HG03159 (cell line): ENCODE measurements around the gene KCNT1.

Experiments
- ATAC-seq: cut with Tn5 transposase; IDR thresholded peaks from one replicate; pipeline ENCODE4 v1.9.1; 2021; ENCODE audit warnings: mild to moderate bottlenecking, moderate library complexity; ENCODE audit not compliant: unreplicated experiment

KCNT1 gene

GRCh38 chr9:135794057-135794335 is 92.0 kb downstream of the KCNT1 start:
- no peak for ATAC-seq

GRCh38 chr9:135794361-135794885 is 92.4 kb downstream of the KCNT1 start:
- ATAC-seq, result no peak

- no peak for ATAC-seq
Measured at GRCh38 chr9:135795391-135795790, 93.4 kb downstream of the KCNT1 start.

- no peak for ATAC-seq
Measured at GRCh38 chr9:135796784-135797485, 95.0 kb downstream of the KCNT1 start.

- ATAC-seq, result no peak
Measured at GRCh38 chr9:135797507-135798262, 95.7 kb downstream of the KCNT1 start.

- ATAC-seq, result no peak
Measured at GRCh38 chr9:135798263-135798585, 96.2 kb downstream of the KCNT1 start.

- no peak for ATAC-seq
Measured at GRCh38 chr9:135799261-135799660, 97.3 kb downstream of the KCNT1 start.

GRCh38 chr9:135801070-135801469 is 99.1 kb downstream of the KCNT1 start:
- ATAC-seq, result no peak

GRCh38 chr9:135802876-135803419 is 101.0 kb downstream of the KCNT1 start:
- ATAC-seq, result no peak

GRCh38 chr9:135803441-135803840 is 101.5 kb downstream of the KCNT1 start:
- no peak for ATAC-seq

- no peak for ATAC-seq
Measured at GRCh38 chr9:135804581-135805421, 102.8 kb downstream of the KCNT1 start.

- ATAC-seq, result no peak
Measured at GRCh38 chr9:135805422-135806022, 103.5 kb downstream of the KCNT1 start.

- no peak for ATAC-seq
Measured at GRCh38 chr9:135809166-135809565, 107.2 kb downstream of the KCNT1 start.

GRCh38 chr9:135810806-135811575 is 109.0 kb downstream of the KCNT1 start:
- ATAC-seq, result no peak

- no peak for ATAC-seq
Measured at GRCh38 chr9:135811801-135812200, 109.8 kb downstream of the KCNT1 start.

- no peak for ATAC-seq
Measured at GRCh38 chr9:135812961-135813360, 111.0 kb downstream of the KCNT1 start.

- no peak for ATAC-seq
Measured at GRCh38 chr9:135813671-135814290, 111.8 kb downstream of the KCNT1 start.

- no peak for ATAC-seq
Measured at GRCh38 chr9:135814421-135815095, 112.6 kb downstream of the KCNT1 start.

- ATAC-seq, result no peak
Measured at GRCh38 chr9:135815413-135815812, 113.4 kb downstream of the KCNT1 start.
